NCI-H2081 (cell line): ENCODE data around the gene RASEF.

Source experiments
- DNase-seq, 2 experiments: peaks; one replicate each; lab custom pipeline; 2025; lab: John Stamatoyannopoulos, UW

The RASEF gene

GRCh38 chr9:83012922-83013838 lies 49.8 kb downstream of the RASEF start:
- no peak for DNase-seq

- no peak for DNase-seq
Measured at GRCh38 chr9:83012168-83012921, 50.6 kb downstream of the RASEF start.

GRCh38 chr9:83011611-83012010 lies 51.3 kb downstream of the RASEF start:
- DNase-seq = no peak

- DNase-seq = no peak
Measured at GRCh38 chr9:83007521-83008300, 55.2 kb downstream of the RASEF start.

- no peak for DNase-seq
Measured at GRCh38 chr9:83006378-83006777, 56.6 kb downstream of the RASEF start.

GRCh38 chr9:83005963-83006362 lies 57.0 kb downstream of the RASEF start:
- no peak for DNase-seq

- no peak for DNase-seq
Measured at GRCh38 chr9:83005361-83005760, 57.6 kb downstream of the RASEF start.

- no peak for DNase-seq
Measured at GRCh38 chr9:83002329-83002728, 60.6 kb downstream of the RASEF start.

- no peak for DNase-seq
Measured at GRCh38 chr9:83000765-83001164, 62.2 kb downstream of the RASEF start.

GRCh38 chr9:82998409-82998808 lies 64.5 kb downstream of the RASEF start:
- DNase-seq = no peak

GRCh38 chr9:82997476-82998140 lies 65.3 kb downstream of the RASEF start:
- no peak for DNase-seq

- DNase-seq = no peak
Measured at GRCh38 chr9:82996941-82997340, 66.0 kb downstream of the RASEF start.

GRCh38 chr9:82993856-82994605 lies 68.9 kb downstream of the RASEF start:
- DNase-seq = no peak

GRCh38 chr9:82991671-82992070 lies 71.3 kb downstream of the RASEF start:
- peak in 1 of 2 experiments; percentile 12 for DNase-seq

- no peak for DNase-seq
Measured at GRCh38 chr9:82989929-82990328, 73.0 kb downstream of the RASEF start.

- no peak for DNase-seq
Measured at GRCh38 chr9:82988488-82988887, 74.5 kb downstream of the RASEF start.

GRCh38 chr9:82987370-82988189 lies 75.4 kb downstream of the RASEF start:
- no peak for DNase-seq

GRCh38 chr9:82981552-82981951 lies 81.4 kb downstream of the RASEF start:
- DNase-seq = no peak

- no peak for DNase-seq
Measured at GRCh38 chr9:82975176-82975575, 87.8 kb downstream of the RASEF start.

GRCh38 chr9:82972446-82972845 lies 90.5 kb downstream of the RASEF start:
- DNase-seq = no peak
